A549 (cell line): ENCODE data around the gene FARP2.

Experiments
- CBX2 ChIP-seq: fragments of 200-600 bp; sonication (generic); IDR thresholded peaks from 2 replicates; pipeline ENCODE4 v1.6.1; 2016; ENCODE audit warnings: low read depth, mild to moderate bottlenecking, borderline replicate concordance
- CHD4 ChIP-seq: fragments of 200-600 bp; sonication (generic); IDR thresholded peaks from 2 replicates; pipeline ENCODE4 v1.6.1; 2016; ENCODE audit warnings: antibody characterized with exemption, mild to moderate bottlenecking, borderline replicate concordance
- JUNB ChIP-seq: fragments of >200 bp; sonication (Bioruptor Twin); formaldehyde crosslinking; IDR thresholded peaks from 2 replicates; pipeline ENCODE4 v1.6.1; 2016
- MAFK ChIP-seq: fragments of 450-650 bp; IDR thresholded peaks from 2 replicates; pipeline ENCODE4 v1.6.1; 2014; ENCODE audit not compliant: partially characterized antibody
- MAZ ChIP-seq: fragments of 150-350 bp; IDR thresholded peaks from 2 replicates; pipeline ENCODE4 v1.6.1; 2014; ENCODE audit warnings: antibody characterized with exemption, low read depth, low read length, borderline replicate concordance
- NFE2L2 ChIP-seq: fragments of 150-350 bp; conservative IDR thresholded peaks from 2 replicates; pipeline ENCODE4 v1.6.1; 2014; ENCODE audit warnings: low read length
- POLR2A ChIP-seq: IDR thresholded peaks from 2 replicates; pipeline ENCODE4 v1.6.1; 2012; ENCODE audit warnings: mild to moderate bottlenecking, low read length
- RAD21 ChIP-seq, 2 experiments: fragments of >200 bp in 1 of 2; sonication (Bioruptor Twin) in 1 of 2; formaldehyde crosslinking in 1 of 2; IDR thresholded peaks in 1 of 2; conservative IDR thresholded peaks in 1 of 2; 2 replicates in 1 of 2; 3 replicates in 1 of 2; pipeline ENCODE4 v1.6.1; 2012 to 2018; ENCODE audit warnings: inconsistent platforms in 1 of 2
- SREBF2 ChIP-seq: fragments of 450-650 bp; IDR thresholded peaks from 2 replicates; pipeline ENCODE4 v1.6.1; 2014; ENCODE audit warnings: mild to moderate bottlenecking, moderate library complexity
- TF ChIP-seq, protein P1 (sequence below): fragments of >200 bp; sonication (Bioruptor Twin); formaldehyde crosslinking; IDR thresholded peaks from 3 replicates; pipeline ENCODE4 v1.5.1; 2016
- TF ChIP-seq, protein P2 (sequence below): fragments of 200-600 bp; sonication (generic); IDR thresholded peaks from 2 replicates; pipeline ENCODE4 v1.6.1; 2016; ENCODE audit warnings: antibody characterized with exemption, mild to moderate bottlenecking, moderate library complexity
- TF ChIP-seq, protein P3 (sequence below): IDR thresholded peaks from 2 replicates; pipeline ENCODE4 v1.6.1; 2012; ENCODE audit warnings: low read depth, borderline replicate concordance
- TF ChIP-seq, protein P4 (sequence below): fragments of 150-350 bp; IDR thresholded peaks from 2 replicates; pipeline ENCODE4 v1.6.1; 2014; ENCODE audit warnings: low read depth, mild to moderate bottlenecking, low read length

DNA sequence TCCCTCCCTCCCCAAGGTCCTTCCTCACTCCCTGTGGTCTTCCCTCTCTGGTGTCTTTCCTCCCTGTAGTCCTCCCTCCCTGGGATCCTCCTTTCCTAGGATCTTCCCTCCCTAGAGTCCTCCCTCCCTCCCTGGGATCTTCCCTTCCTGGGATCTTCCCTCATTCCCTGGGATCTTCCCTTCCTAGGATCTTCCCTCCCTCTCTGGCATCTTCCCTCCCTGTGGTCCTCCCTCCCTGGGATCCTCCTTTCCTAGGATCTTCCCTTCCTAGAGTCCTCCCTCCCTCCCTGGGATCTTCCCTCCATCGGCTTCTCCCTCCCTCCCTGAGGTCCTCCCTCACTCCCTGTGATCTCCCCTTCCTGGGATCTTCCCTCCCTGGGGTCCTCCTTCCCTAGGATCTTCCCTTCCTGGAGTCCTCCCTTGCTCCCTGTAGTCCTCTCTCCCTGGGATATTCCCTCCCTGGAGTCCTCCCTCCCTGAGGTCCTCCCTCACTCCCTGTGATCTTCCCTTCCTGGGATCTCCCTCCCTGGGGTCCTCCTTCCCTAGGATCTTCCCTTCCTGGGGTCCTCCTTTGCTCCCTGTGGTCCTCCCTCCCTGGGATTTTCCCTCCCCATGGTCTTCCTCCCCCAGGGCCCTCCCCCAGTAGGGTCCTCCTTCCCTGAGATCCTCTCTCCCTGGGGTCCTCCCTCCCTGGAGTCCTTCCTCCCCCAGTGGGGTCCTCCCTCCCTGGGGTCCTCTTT, 129.3 kb downstream of the FARP2 start:
- TF ChIP-seq, protein P1, sequence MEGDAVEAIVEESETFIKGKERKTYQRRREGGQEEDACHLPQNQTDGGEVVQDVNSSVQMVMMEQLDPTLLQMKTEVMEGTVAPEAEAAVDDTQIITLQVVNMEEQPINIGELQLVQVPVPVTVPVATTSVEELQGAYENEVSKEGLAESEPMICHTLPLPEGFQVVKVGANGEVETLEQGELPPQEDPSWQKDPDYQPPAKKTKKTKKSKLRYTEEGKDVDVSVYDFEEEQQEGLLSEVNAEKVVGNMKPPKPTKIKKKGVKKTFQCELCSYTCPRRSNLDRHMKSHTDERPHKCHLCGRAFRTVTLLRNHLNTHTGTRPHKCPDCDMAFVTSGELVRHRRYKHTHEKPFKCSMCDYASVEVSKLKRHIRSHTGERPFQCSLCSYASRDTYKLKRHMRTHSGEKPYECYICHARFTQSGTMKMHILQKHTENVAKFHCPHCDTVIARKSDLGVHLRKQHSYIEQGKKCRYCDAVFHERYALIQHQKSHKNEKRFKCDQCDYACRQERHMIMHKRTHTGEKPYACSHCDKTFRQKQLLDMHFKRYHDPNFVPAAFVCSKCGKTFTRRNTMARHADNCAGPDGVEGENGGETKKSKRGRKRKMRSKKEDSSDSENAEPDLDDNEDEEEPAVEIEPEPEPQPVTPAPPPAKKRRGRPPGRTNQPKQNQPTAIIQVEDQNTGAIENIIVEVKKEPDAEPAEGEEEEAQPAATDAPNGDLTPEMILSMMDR, result no peak
- TF ChIP-seq POLR2A, result no peak
- no peak for TF ChIP-seq NFE2L2
- TF ChIP-seq JUNB, result no peak
- TF ChIP-seq MAZ, result no peak
- TF ChIP-seq CBX2, result no peak
- TF ChIP-seq, protein P2, sequence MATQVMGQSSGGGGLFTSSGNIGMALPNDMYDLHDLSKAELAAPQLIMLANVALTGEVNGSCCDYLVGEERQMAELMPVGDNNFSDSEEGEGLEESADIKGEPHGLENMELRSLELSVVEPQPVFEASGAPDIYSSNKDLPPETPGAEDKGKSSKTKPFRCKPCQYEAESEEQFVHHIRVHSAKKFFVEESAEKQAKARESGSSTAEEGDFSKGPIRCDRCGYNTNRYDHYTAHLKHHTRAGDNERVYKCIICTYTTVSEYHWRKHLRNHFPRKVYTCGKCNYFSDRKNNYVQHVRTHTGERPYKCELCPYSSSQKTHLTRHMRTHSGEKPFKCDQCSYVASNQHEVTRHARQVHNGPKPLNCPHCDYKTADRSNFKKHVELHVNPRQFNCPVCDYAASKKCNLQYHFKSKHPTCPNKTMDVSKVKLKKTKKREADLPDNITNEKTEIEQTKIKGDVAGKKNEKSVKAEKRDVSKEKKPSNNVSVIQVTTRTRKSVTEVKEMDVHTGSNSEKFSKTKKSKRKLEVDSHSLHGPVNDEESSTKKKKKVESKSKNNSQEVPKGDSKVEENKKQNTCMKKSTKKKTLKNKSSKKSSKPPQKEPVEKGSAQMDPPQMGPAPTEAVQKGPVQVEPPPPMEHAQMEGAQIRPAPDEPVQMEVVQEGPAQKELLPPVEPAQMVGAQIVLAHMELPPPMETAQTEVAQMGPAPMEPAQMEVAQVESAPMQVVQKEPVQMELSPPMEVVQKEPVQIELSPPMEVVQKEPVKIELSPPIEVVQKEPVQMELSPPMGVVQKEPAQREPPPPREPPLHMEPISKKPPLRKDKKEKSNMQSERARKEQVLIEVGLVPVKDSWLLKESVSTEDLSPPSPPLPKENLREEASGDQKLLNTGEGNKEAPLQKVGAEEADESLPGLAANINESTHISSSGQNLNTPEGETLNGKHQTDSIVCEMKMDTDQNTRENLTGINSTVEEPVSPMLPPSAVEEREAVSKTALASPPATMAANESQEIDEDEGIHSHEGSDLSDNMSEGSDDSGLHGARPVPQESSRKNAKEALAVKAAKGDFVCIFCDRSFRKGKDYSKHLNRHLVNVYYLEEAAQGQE, result no peak
- TF ChIP-seq SREBF2, result no peak
- no peak for TF ChIP-seq CHD4
- TF ChIP-seq RAD21 (conservative IDR thresholded peaks at IDR 0.05 in 1 of 2, IDR thresholded peaks at IDR 0.05 in 1 of 2), result no peak
- TF ChIP-seq, protein P3, sequence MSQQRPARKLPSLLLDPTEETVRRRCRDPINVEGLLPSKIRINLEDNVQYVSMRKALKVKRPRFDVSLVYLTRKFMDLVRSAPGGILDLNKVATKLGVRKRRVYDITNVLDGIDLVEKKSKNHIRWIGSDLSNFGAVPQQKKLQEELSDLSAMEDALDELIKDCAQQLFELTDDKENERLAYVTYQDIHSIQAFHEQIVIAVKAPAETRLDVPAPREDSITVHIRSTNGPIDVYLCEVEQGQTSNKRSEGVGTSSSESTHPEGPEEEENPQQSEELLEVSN, result no peak
- TF ChIP-seq MAFK, result no peak
- TF ChIP-seq, protein P4, sequence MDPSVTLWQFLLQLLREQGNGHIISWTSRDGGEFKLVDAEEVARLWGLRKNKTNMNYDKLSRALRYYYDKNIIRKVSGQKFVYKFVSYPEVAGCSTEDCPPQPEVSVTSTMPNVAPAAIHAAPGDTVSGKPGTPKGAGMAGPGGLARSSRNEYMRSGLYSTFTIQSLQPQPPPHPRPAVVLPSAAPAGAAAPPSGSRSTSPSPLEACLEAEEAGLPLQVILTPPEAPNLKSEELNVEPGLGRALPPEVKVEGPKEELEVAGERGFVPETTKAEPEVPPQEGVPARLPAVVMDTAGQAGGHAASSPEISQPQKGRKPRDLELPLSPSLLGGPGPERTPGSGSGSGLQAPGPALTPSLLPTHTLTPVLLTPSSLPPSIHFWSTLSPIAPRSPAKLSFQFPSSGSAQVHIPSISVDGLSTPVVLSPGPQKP, result no peak
